Karpas-422 (cell line): ENCODE results near the gene PDILT. TPM values are rescaled to one million over a fixed set of nuclear protein-coding genes. Genes with fewer than 3 reads are reported as not detected.
"Not testable (repeated sequence)": the region's sequence is repeated elsewhere in the genome, so short reads cannot be mapped to it uniquely, and the experiment has no call there.

Experiments used
- DNase-seq: peaks from one replicate; pipeline ENCODE4 v3.0.0-alpha.2; 2015
- H2AFZ ChIP-seq: fragments of 200-600 bp; sonication (generic); 2 replicates; pipeline ENCODE4 v1.6.1; 2014; ENCODE audit warnings: antibody characterized with exemption, low read length, mixed read lengths
- H3K27ac ChIP-seq: fragments of 200-600 bp; sonication (generic); 2 replicates; pipeline ENCODE4 v1.5.1; 2014; ENCODE audit warnings: mild to moderate bottlenecking, low read length, moderate library complexity
- H3K27me3 ChIP-seq: fragments of 200-600 bp; sonication (generic); 2 replicates; pipeline ENCODE4 v1.6.1; 2014; ENCODE audit warnings: low read length, mixed read lengths
- H3K36me3 ChIP-seq: fragments of 200-600 bp; sonication (generic); 2 replicates; pipeline ENCODE4 v1.6.1; 2014; ENCODE audit warnings: low read length, mixed read lengths; ENCODE audit not compliant: insufficient read depth
- H3K4me1 ChIP-seq: fragments of 200-600 bp; sonication (generic); 2 replicates; pipeline ENCODE4 v1.6.1; 2014; ENCODE audit warnings: mild to moderate bottlenecking, low read length, mixed read lengths
- H3K4me2 ChIP-seq: fragments of 200-600 bp; sonication (generic); 2 replicates; pipeline ENCODE4 v1.6.1; 2014; ENCODE audit warnings: low read length, low read depth, mild to moderate bottlenecking; ENCODE audit not compliant: poor library complexity, severe bottlenecking
- H3K4me3 ChIP-seq: fragments of 200-600 bp; sonication (generic); 2 replicates; pipeline ENCODE4 v1.5.1; 2014; ENCODE audit warnings: mild to moderate bottlenecking, antibody characterized with exemption, low read length, mixed read lengths
- H3K79me2 ChIP-seq: fragments of 200-600 bp; sonication (generic); 2 replicates; pipeline ENCODE4 v1.6.1; 2014; ENCODE audit warnings: mild to moderate bottlenecking, low read length, mixed read lengths
- H3K9ac ChIP-seq: fragments of 200-600 bp; sonication (generic); 2 replicates; pipeline ENCODE4 v1.6.0; 2014; ENCODE audit warnings: low read length
- H3K9me2 ChIP-seq: fragments of 200-600 bp; sonication (generic), shearing (Covaris generic); replicated peaks from 2 replicates; pipeline ENCODE4 v1.6.0; 2014; ENCODE audit warnings: mild to moderate bottlenecking, low read length, moderate library complexity; ENCODE audit not compliant: insufficient read depth
- H3K9me3 ChIP-seq: fragments of 300-700, 200-600 bp; sonication (generic); 2 replicates; pipeline ENCODE4 v1.6.1; 2014; ENCODE audit warnings: low read length, mixed read lengths
- H4K20me1 ChIP-seq: fragments of 200-600 bp; sonication (generic); 2 replicates; pipeline ENCODE4 v1.6.1; 2014; ENCODE audit warnings: mild to moderate bottlenecking, antibody characterized with exemption, low read length, low read depth; ENCODE audit not compliant: insufficient read depth
- total RNA-seq: library from RNA; depleted of rRNA; stranded (reverse); fragments of >200 nt; shearing (Covaris generic); gene quantifications from 2 replicates; pipeline ENCODE4 v1.2.3, GENCODE V29; 2014; ENCODE audit warnings: low replicate concordance; rRNA removed

PDILT gene
- not detected in 2 replicates for total RNA-seq

DNA sequence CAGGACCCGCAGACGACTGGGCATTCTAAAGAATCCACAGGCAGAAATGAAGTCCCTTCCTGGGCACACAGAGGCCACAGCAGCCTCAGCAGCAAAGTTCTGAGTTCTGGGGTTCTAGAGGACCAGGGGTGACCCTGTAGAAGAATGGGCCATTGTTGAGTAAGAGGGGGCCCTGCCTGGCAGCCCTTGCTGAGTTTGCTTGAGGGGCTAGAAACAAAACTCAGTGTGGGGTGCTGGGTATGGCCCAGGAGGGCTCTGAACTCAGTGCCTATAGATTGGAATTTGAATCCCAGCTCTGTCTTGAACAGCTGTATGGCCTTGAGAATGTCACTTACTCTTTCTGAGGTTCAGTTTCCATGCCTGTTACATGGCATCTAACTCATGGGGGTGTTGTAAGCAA, at the start of gene PDILT:
TSS of gene PDILT (minus strand) at position 101 of the 400 bp plus-strand sequence. CDS start 5,437 bp downstream, outside the sequence.
- Histone ChIP-seq H3K9ac (no peak within 1 kb of the TSS), H3K9me3 (no peaks in the 10 kb centered on the region), H3K4me1 (no peaks in the 10 kb centered on the region), H3K9me2 (no peaks in the 10 kb centered on the region), H2AFZ (no peak within 1 kb of the TSS), H3K27me3 (no peaks in the 10 kb centered on the region), H3K4me3 (no peak within 1 kb of the TSS), H4K20me1 (no peaks in the 10 kb centered on the region), H3K36me3 (no peaks in the 10 kb centered on the region), H3K27ac (no peak within 1 kb of the TSS), H3K79me2 (no peaks in the 10 kb centered on the region), H3K4me2 (no peak within 1 kb of the TSS)
- DNase-seq = no peak

DNA sequence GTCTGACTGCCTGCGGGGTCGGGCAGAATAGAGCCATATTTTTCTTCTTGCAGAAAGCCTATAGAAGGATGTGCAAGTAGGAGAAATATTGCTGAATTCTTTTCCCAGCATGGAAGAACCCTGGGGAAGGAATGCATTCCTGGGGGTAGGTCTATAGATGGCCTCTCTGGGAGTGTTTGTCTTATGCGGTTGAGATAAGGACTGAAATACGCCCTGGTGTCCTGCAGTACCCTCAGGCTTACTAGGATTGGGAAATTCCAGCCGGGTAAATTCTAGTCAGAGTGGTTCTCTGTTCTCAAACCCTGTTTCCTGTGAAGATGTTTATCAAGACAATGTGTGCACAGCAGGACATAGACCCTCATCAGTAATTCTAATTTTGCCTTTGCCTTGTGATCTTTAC, 49.1 kb upstream of the PDILT start:
- H3K4me2 ChIP-seq, H4K20me1 ChIP-seq, H3K9me3 ChIP-seq, H3K27ac ChIP-seq, DNase-seq, H3K4me1 ChIP-seq, H3K9me2 ChIP-seq, H3K9ac ChIP-seq, H2AFZ ChIP-seq, H3K4me3 ChIP-seq, H3K27me3 ChIP-seq, H3K79me2 ChIP-seq, H3K36me3 ChIP-seq: not testable (repeated sequence)

GRCh38 chr16:20451364-20451763, 46.8 kb upstream of the PDILT start, which contains the start of gene ACSM2A:
Gene ACSM2A (plus strand): TSS chr16:20451521. CDS start chr16:20460115, 8,594 bp downstream.
- H3K4me1 ChIP-seq, H4K20me1 ChIP-seq, H3K9me3 ChIP-seq, H3K36me3 ChIP-seq, DNase-seq, H2AFZ ChIP-seq, H3K27me3 ChIP-seq, H3K9me2 ChIP-seq, H3K9ac ChIP-seq, H3K79me2 ChIP-seq, H3K4me2 ChIP-seq, H3K27ac ChIP-seq, H3K4me3 ChIP-seq: not testable (repeated sequence)

DNA sequence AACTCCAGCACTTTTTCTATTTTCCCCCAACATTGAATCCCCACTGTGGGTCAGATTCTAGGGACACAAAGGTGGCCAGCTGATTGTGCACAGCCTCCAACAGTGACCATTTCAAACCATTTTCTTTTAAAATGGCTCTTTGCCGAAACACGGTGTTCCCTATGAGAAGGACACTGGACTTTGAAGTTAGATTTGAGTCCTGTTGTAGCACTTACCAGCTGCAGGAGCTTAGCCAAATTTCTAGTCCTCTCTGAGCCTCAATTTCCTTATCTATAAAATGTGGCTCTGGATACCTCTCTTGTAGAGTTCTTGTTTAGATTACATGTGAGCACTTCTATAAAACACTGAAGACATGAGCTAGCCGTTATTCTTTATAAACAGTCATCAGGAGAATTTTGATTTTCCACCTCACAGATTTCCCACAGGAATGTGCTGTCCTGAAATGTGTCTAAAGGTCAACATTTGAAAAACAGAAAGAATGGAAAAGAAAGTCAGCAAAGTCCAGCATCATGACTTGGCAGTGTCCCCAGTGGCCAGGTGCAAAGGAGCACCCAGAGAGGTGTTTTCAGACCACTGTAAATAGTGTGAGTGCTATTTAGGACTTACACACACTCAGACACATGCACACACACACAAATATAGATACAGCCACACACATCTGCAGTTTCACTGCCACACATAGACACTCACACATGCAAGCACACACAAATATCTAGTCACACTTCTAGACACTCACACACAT, 42.3 kb upstream of the PDILT start:
- not testable (repeated sequence) for H3K9me3 ChIP-seq, H3K9me2 ChIP-seq, DNase-seq, H3K27ac ChIP-seq, H3K27me3 ChIP-seq, H3K79me2 ChIP-seq, H2AFZ ChIP-seq, H3K4me3 ChIP-seq, H3K4me2 ChIP-seq, H4K20me1 ChIP-seq, H3K36me3 ChIP-seq, H3K9ac ChIP-seq, H3K4me1 ChIP-seq

- not testable (repeated sequence) for H3K9me2 ChIP-seq, H4K20me1 ChIP-seq, H3K4me3 ChIP-seq, H3K36me3 ChIP-seq, H3K9me3 ChIP-seq, H3K79me2 ChIP-seq, DNase-seq, H3K9ac ChIP-seq, H2AFZ ChIP-seq, H3K27ac ChIP-seq, H3K4me2 ChIP-seq, H3K4me1 ChIP-seq, H3K27me3 ChIP-seq
These were observed 37.3 kb upstream of the PDILT start for GRCh38 chr16:20441859-20442258.

- H3K4me1 ChIP-seq = no peaks in the 10 kb centered on the region
- no peak for DNase-seq
- no peaks in the 10 kb centered on the region for H3K79me2 ChIP-seq
- no peak overlapping the region for H3K27ac ChIP-seq
- no peaks in the 10 kb centered on the region for H4K20me1 ChIP-seq
- no peaks in the 10 kb centered on the region for H3K27me3 ChIP-seq
- no peaks in the 10 kb centered on the region for H3K9me3 ChIP-seq
- H3K4me2 ChIP-seq = no peak overlapping the region
- H3K36me3 ChIP-seq = no peaks in the 10 kb centered on the region
- no peaks in the 10 kb centered on the region for H3K9me2 ChIP-seq
- no peak overlapping the region for H3K4me3 ChIP-seq
- H3K9ac ChIP-seq = no peak overlapping the region
- H2AFZ ChIP-seq = no peak overlapping the region
These were observed 36.7 kb upstream of the PDILT start for GRCh38 chr16:20441191-20441590.

- H3K27ac ChIP-seq, H3K27me3 ChIP-seq, H2AFZ ChIP-seq, H3K9me3 ChIP-seq, H4K20me1 ChIP-seq, H3K36me3 ChIP-seq, H3K4me3 ChIP-seq, H3K4me1 ChIP-seq, H3K79me2 ChIP-seq, H3K4me2 ChIP-seq, H3K9ac ChIP-seq, DNase-seq, H3K9me2 ChIP-seq: not testable (repeated sequence)
These were observed 36.2 kb upstream of the PDILT start for GRCh38 chr16:20440731-20441130.

- not testable (repeated sequence) for H2AFZ ChIP-seq, H3K9me2 ChIP-seq, H3K9me3 ChIP-seq, H3K79me2 ChIP-seq, H3K27ac ChIP-seq, H4K20me1 ChIP-seq, H3K4me1 ChIP-seq, DNase-seq, H3K4me2 ChIP-seq, H3K27me3 ChIP-seq, H3K9ac ChIP-seq, H3K36me3 ChIP-seq, H3K4me3 ChIP-seq
These were observed 35.3 kb upstream of the PDILT start for GRCh38 chr16:20439820-20440231.
